Breast epithelium (tissue), 3 donors: ENCODE results near the gene TOM1.

Source experiments
- POLR2AphosphoS5 ChIP-seq, 3 donors: sonication (generic); formaldehyde crosslinking; IDR thresholded peaks; one replicate each; pipeline ENCODE4 v1.6.1; 2017; ENCODE audit warnings: antibody characterized with exemption in 3 of 3
- TF ChIP-seq, protein P1 (sequence below), 3 donors: fragments of 450-650 bp; IDR thresholded peaks; one replicate each; pipeline ENCODE4 v1.5.1; 2016 to 2017; ENCODE audit warnings: antibody characterized with exemption in 3 of 3, mild to moderate bottlenecking in 3 of 3, moderate library complexity in 3 of 3

DNA sequence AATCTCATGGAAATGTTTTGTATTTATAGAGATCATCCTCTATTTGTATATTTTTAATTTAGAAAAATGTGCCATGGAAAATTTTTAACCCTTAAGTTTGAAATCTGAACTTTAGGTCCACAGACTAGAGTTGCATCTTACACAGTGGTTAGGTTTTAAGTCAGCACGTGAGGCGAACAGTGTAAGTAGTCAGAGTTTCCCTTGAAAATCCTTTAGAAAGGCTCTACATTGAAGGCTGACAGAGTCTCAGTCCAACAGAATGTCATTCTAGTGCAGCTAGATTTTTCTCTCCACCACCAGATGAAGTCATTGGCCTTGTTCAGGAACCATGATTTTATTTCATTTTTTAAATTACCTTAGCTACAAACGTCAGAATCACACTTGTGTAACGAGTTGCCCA is 23.7 kb upstream of the TOM1 start:
- TF ChIP-seq, protein P1, sequence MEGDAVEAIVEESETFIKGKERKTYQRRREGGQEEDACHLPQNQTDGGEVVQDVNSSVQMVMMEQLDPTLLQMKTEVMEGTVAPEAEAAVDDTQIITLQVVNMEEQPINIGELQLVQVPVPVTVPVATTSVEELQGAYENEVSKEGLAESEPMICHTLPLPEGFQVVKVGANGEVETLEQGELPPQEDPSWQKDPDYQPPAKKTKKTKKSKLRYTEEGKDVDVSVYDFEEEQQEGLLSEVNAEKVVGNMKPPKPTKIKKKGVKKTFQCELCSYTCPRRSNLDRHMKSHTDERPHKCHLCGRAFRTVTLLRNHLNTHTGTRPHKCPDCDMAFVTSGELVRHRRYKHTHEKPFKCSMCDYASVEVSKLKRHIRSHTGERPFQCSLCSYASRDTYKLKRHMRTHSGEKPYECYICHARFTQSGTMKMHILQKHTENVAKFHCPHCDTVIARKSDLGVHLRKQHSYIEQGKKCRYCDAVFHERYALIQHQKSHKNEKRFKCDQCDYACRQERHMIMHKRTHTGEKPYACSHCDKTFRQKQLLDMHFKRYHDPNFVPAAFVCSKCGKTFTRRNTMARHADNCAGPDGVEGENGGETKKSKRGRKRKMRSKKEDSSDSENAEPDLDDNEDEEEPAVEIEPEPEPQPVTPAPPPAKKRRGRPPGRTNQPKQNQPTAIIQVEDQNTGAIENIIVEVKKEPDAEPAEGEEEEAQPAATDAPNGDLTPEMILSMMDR (IDR thresholded peaks at IDR 0.05): no peak
- no peak for TF ChIP-seq POLR2AphosphoS5 (IDR thresholded peaks at IDR 0.05)
